SK-N-SH (cell line): ENCODE results near the gene GNB1L. TPM values are rescaled to one million over a fixed set of nuclear protein-coding genes. Genes with fewer than 3 reads are reported as not detected.

Experiments
- CTCF ChIA-PET: fragments of 300-600, 350-600 bp; formaldehyde crosslinking; extraction: SDS; loops from one replicate; lab custom pipeline; 2021; lab: Yijun Ruan, JAX
- POLR2A ChIA-PET: fragments of 350-600 bp; sonication (Branson Sonifier 250); formaldehyde crosslinking; extraction: SDS; loops from one replicate; lab custom pipeline; 2020; ENCODE audit warnings: antibody characterized with exemption, inconsistent platforms; lab: Yijun Ruan, JAX
- DNase-seq: peaks from one replicate; pipeline ENCODE4 v3.0.0; 2012
- H2AFZ ChIP-seq: fragments of 200-600 bp; sonication (generic); 2 replicates; pipeline ENCODE4 v1.8.1; 2016; ENCODE audit warnings: antibody characterized with exemption, mild to moderate bottlenecking, low read depth
- H3F3A ChIP-seq: fragments of 200-600 bp; sonication (generic); replicated peaks from 2 replicates; pipeline ENCODE3; 2016; ENCODE audit warnings: antibody characterized with exemption, mild to moderate bottlenecking; ENCODE audit not compliant: insufficient read depth
- H3K27ac ChIP-seq, 2 experiments: fragments of 200-500 bp in 1 of 2; fragments of 200-600 bp in 1 of 2; sonication (Bioruptor generic) in 1 of 2; sonication (generic), shearing (Covaris generic) in 1 of 2; 2 replicates each; pipeline versions ENCODE4 v1.5.1 to v1.6.1; 2014 to 2016; ENCODE audit warnings: low read depth in 2 of 2, inconsistent platforms in 1 of 2, low read length in 1 of 2, mild to moderate bottlenecking in 1 of 2, mixed read lengths in 1 of 2
- H3K27me3 ChIP-seq: fragments of 200-600 bp; sonication (generic), shearing (Covaris generic); 2 replicates; pipeline ENCODE4 v1.6.1; 2016; ENCODE audit warnings: mixed run types; ENCODE audit not compliant: insufficient read depth
- H3K36me3 ChIP-seq, 2 experiments: fragments of 200-500 bp in 1 of 2; fragments of 200-600 bp in 1 of 2; sonication (Bioruptor generic) in 1 of 2; sonication (generic) in 1 of 2; replicated peaks in 1 of 2; 2 replicates each; pipeline versions ENCODE3 to v1.5.1; 2014 to 2016; ENCODE audit warnings: low read length in 1 of 2, mild to moderate bottlenecking in 1 of 2; ENCODE audit not compliant: insufficient read depth in 2 of 2, control insufficient read depth in 1 of 2
- H3K4me1 ChIP-seq, 2 experiments: fragments of 200-500 bp in 1 of 2; fragments of 200-600 bp in 1 of 2; sonication (Bioruptor generic) in 1 of 2; sonication (generic), shearing (Covaris generic) in 1 of 2; 2 replicates each; pipeline versions ENCODE4 v1.5.1 to v1.6.1; 2014 to 2016; ENCODE audit warnings: low read depth in 1 of 2, low read length in 1 of 2, mixed run types in 1 of 2; ENCODE audit not compliant: insufficient read depth in 2 of 2, control insufficient read depth in 1 of 2
- H3K4me2 ChIP-seq: fragments of 200-600 bp; sonication (generic), shearing (Covaris generic); 2 replicates; pipeline ENCODE4 v1.6.1; 2017; ENCODE audit warnings: mixed run types
- H3K4me3 ChIP-seq, 2 experiments: fragments of 200-500 bp in 1 of 2; fragments of 200-600 bp in 1 of 2; sonication (Bioruptor generic) in 1 of 2; sonication (generic), shearing (Covaris generic) in 1 of 2; 2 replicates each; pipeline versions ENCODE4 v1.5.1 to v1.8.1; 2014 to 2016; ENCODE audit warnings: low read depth in 2 of 2, inconsistent platforms in 1 of 2, low read length in 1 of 2, mild to moderate bottlenecking in 1 of 2, mixed read lengths in 1 of 2, moderate library complexity in 1 of 2
- H3K79me2 ChIP-seq: fragments of 200-600 bp; sonication (generic); 2 replicates; pipeline ENCODE4 v1.8.1; 2017; ENCODE audit warnings: mild to moderate bottlenecking; ENCODE audit not compliant: insufficient read depth
- H3K9ac ChIP-seq: fragments of 200-600 bp; sonication (generic); 2 replicates; pipeline ENCODE4 v1.6.1; 2017; ENCODE audit warnings: mixed run types
- H3K9me2 ChIP-seq: fragments of 200-600 bp; sonication (generic); 2 replicates; pipeline ENCODE4 v1.6.1; 2017; ENCODE audit warnings: mixed run types
- H3K9me3 ChIP-seq: fragments of 200-600 bp; sonication (generic); 2 replicates; pipeline ENCODE4 v1.6.1; 2017; ENCODE audit warnings: mixed run types, mild to moderate bottlenecking, moderate library complexity
- H4K20me1 ChIP-seq: fragments of 200-600 bp; sonication (generic); 2 replicates; pipeline ENCODE4 v1.6.1; 2017; ENCODE audit warnings: mild to moderate bottlenecking, mixed run types; ENCODE audit not compliant: insufficient read depth
- ELF1 ChIP-seq: IDR thresholded peaks from 2 replicates; pipeline ENCODE4 v1.4.0; 2012
- EZH2phosphoT487 ChIP-seq: fragments of 200-600 bp; sonication (generic); IDR thresholded peaks from 2 replicates; pipeline ENCODE4 v1.6.1; 2017; ENCODE audit warnings: low read depth, mixed run types, mild to moderate bottlenecking, antibody characterized with exemption, moderate library complexity, borderline replicate concordance
- FOXJ3 ChIP-seq: sonication (generic); formaldehyde crosslinking; IDR thresholded peaks from 2 replicates; pipeline ENCODE4 v1.5.1; 2020; ENCODE audit warnings: mild to moderate bottlenecking, missing genetic modification reagents
- GABPA ChIP-seq: IDR thresholded peaks from 2 replicates; pipeline ENCODE4 v1.4.0; 2012; ENCODE audit warnings: low read depth, mild to moderate bottlenecking
- IRF3 ChIP-seq: fragments of 150-350 bp; IDR thresholded peaks from 2 replicates; pipeline ENCODE4 v1.6.1; 2016; ENCODE audit warnings: mild to moderate bottlenecking, low read depth, low read length
- PBX3 ChIP-seq: IDR thresholded peaks from 2 replicates; pipeline ENCODE4; 2012
- POLR2AphosphoS5 ChIP-seq: IDR thresholded peaks from 2 replicates; pipeline ENCODE4 v1.6.1; 2012; ENCODE audit warnings: low read depth, low read length
- RAD21 ChIP-seq: IDR thresholded peaks from 2 replicates; pipeline ENCODE4 v1.6.1; 2012; ENCODE audit warnings: mild to moderate bottlenecking, low read length
- REST ChIP-seq: IDR thresholded peaks from 2 replicates; pipeline ENCODE4 v1.6.1; 2012; ENCODE audit warnings: mild to moderate bottlenecking, low read depth, low read length, moderate library complexity
- RXRA ChIP-seq: IDR thresholded peaks from 2 replicates; pipeline ENCODE4 v1.4.0; 2012; ENCODE audit warnings: low read depth, mild to moderate bottlenecking, borderline replicate concordance
- TEAD4 ChIP-seq: IDR thresholded peaks from 2 replicates; pipeline ENCODE4 v1.4.0; 2012; ENCODE audit warnings: mild to moderate bottlenecking, borderline replicate concordance; ENCODE audit not compliant: insufficient read depth
- USF2 ChIP-seq: fragments of 150-350 bp; IDR thresholded peaks from 2 replicates; pipeline ENCODE4 v1.6.1; 2017; ENCODE audit warnings: antibody characterized with exemption, low read length, low read depth, borderline replicate concordance
- YY1 ChIP-seq: IDR thresholded peaks from 2 replicates; pipeline ENCODE4 v1.4.0; 2012; ENCODE audit warnings: low read depth, mild to moderate bottlenecking
- ZBTB33 ChIP-seq: IDR thresholded peaks from 2 replicates; pipeline ENCODE4 v1.4.0; 2012; ENCODE audit warnings: low read depth, borderline replicate concordance
- WGBS: methylation state at CpG from one replicate; pipeline ENCODE4 v1.1.6; 2017; ENCODE audit warnings: low lambda C conversion rate; 5-methylcytosine and 5-hydroxymethylcytosine counted together
- polyA plus RNA-seq, 3 experiments: library from polyadenylated mRNA; depleted of rRNA; stranded (reverse); fragments of >200 nt; gene quantifications; 2 replicates each; pipeline ENCODE4 v1.2.3, GENCODE V29; 2012

GNB1L gene
- polyA plus RNA-seq, 1 of the 3 experiments (the other 2 are of a cell fraction), result 5.9 TPM

GRCh38 chr22:19738664-19739447 lies 115.8 kb downstream of the GNB1L start:
- WGBS, result 74% methylated on average over 22 of the region's 31 CpGs
- H3K9me2 ChIP-seq, result no peaks in the 10 kb centered on the region
- no peak overlapping the region for H3K9ac ChIP-seq
- no peak for TF ChIP-seq POLR2AphosphoS5
- no peak for TF ChIP-seq IRF3
- TF ChIP-seq GABPA, result no peak
- no peak for TF ChIP-seq TEAD4
- TF ChIP-seq PBX3, result no peak
- no peak for TF ChIP-seq EZH2phosphoT487
- no peak for TF ChIP-seq ZBTB33
- TF ChIP-seq ELF1, result no peak
- no peak for TF ChIP-seq USF2
- TF ChIP-seq FOXJ3 (CRISPR knock-in tag), result no peak
- no peak for TF ChIP-seq RAD21
- no peak for TF ChIP-seq RXRA
- TF ChIP-seq YY1, result no peak
- no peak for TF ChIP-seq REST
- no peaks in the 10 kb centered on the region for H3K79me2 ChIP-seq
- H4K20me1 ChIP-seq, result no peaks in the 10 kb centered on the region
- H2AFZ ChIP-seq, result no peak overlapping the region
- H3K4me1 ChIP-seq, result peaks cover 0 to 8% of the 10 kb centered on the region in 2 experiments; a peak in 1 of 4 replicates
- no peaks in the 10 kb centered on the region for H3K36me3 ChIP-seq
- no peak overlapping the region for H3K4me2 ChIP-seq
- no peaks in the 10 kb centered on the region for H3K9me3 ChIP-seq
- no peaks in the 10 kb centered on the region for H3F3A ChIP-seq
- ChIA-PET POLR2A (no interaction called here), CTCF (interaction anchor here (0.8 to 1.3 kb wide), 2 partner anchors 138 to 171 kb away, joined by 3 to 6 read pairs; no protein-coding TSS in a partner anchor)
- H3K4me3 ChIP-seq, result no peak overlapping the region
- DNase-seq, result no peak
- no peaks in the 10 kb centered on the region for H3K27me3 ChIP-seq
- no peak overlapping the region for H3K27ac ChIP-seq
